ENCODE data around the gene SOX3. TPM values are rescaled to one million over a fixed set of nuclear protein-coding genes. Genes with fewer than 3 reads are reported as not detected.

SOX3 gene
- polyA plus RNA-seq, 2 donors, result not detected

GRCh38 chrX:140509468-140510305 is 4.8 kb upstream of the SOX3 start:
- Histone ChIP-seq H3K36me3 (ENCODE audit: control insufficient read depth in 2 of 2, insufficient read depth in 2 of 2, low read length in 1 of 2) (no peaks in the 10 kb centered on the region), H3K4me3 (ENCODE audit: low read depth in 1 of 2, low read length in 2 of 2) (no peak overlapping the region), H3K27ac (ENCODE audit: low read depth in 2 of 2, low read length in 1 of 2) (no peak overlapping the region), H3K27me3 (ENCODE audit: control insufficient read depth in 1 of 2, insufficient read depth in 2 of 2, low read length in 2 of 2) (peaks cover 5 to 18% of the 10 kb centered on the region in 2 donors), H3K4me1 (ENCODE audit: control insufficient read depth in 2 of 2, insufficient read depth in 2 of 2, low read length in 1 of 2) (peaks cover 0 to 2% of the 10 kb centered on the region in 2 donors), H3K9me3 (ENCODE audit: control insufficient read depth in 2 of 2, insufficient read depth in 1 of 2, low read depth in 1 of 2, low read length in 1 of 2) (peaks cover 0 to 10% of the 10 kb centered on the region in 2 donors)
- 14 to 30% methylated on average over 29 to 30 of the region's 30 CpGs for WGBS, 2 donors

- no peaks in the 10 kb centered on the region for H3K36me3 ChIP-seq (ENCODE audit: control insufficient read depth in 2 of 2, insufficient read depth in 2 of 2, low read length in 1 of 2)
- no peak overlapping the region for H3K27ac ChIP-seq (ENCODE audit: low read depth in 2 of 2, low read length in 1 of 2)
- no peak overlapping the region for H3K4me3 ChIP-seq (ENCODE audit: low read depth in 1 of 2, low read length in 2 of 2)
- peaks cover 5 to 21% of the 10 kb centered on the region in 2 donors for H3K27me3 ChIP-seq (ENCODE audit: control insufficient read depth in 1 of 2, insufficient read depth in 2 of 2, low read length in 2 of 2)
- H3K9me3 ChIP-seq (ENCODE audit: control insufficient read depth in 2 of 2, insufficient read depth in 1 of 2, low read depth in 1 of 2, low read length in 1 of 2), result peaks cover 0 to 10% of the 10 kb centered on the region in 2 donors
- peaks cover 0 to 2% of the 10 kb centered on the region in 2 donors for H3K4me1 ChIP-seq (ENCODE audit: control insufficient read depth in 2 of 2, insufficient read depth in 2 of 2, low read length in 1 of 2)
- 16 to 38% methylated on average over 16 of the region's 16 CpGs for WGBS, 2 donors
These were observed 4.1 kb upstream of the SOX3 start for GRCh38 chrX:140508958-140509357.

- Histone ChIP-seq H3K27ac (ENCODE audit: low read depth in 2 of 2, low read length in 1 of 2) (no peak overlapping the region), H3K9me3 (ENCODE audit: control insufficient read depth in 2 of 2, insufficient read depth in 1 of 2, low read depth in 1 of 2, low read length in 1 of 2) (peaks cover 0 to 10% of the 10 kb centered on the region in 2 donors), H3K4me1 (ENCODE audit: control insufficient read depth in 2 of 2, insufficient read depth in 2 of 2, low read length in 1 of 2) (peaks cover 0 to 2% of the 10 kb centered on the region in 2 donors), H3K27me3 (ENCODE audit: control insufficient read depth in 1 of 2, insufficient read depth in 2 of 2, low read length in 2 of 2) (peaks cover 5 to 25% of the 10 kb centered on the region in 2 donors), H3K36me3 (ENCODE audit: control insufficient read depth in 2 of 2, insufficient read depth in 2 of 2, low read length in 1 of 2) (no peaks in the 10 kb centered on the region), H3K4me3 (ENCODE audit: low read depth in 1 of 2, low read length in 2 of 2) (no peak overlapping the region)
- WGBS, 2 donors, result 3 to 12% methylated on average over 21 to 23 of the region's 23 CpGs
These were observed 3.1 kb upstream of the SOX3 start for GRCh38 chrX:140507982-140508305.

- 3 to 34% methylated on average over 34 to 36 of the region's 36 CpGs for WGBS, 2 donors
- Histone ChIP-seq H3K4me1 (ENCODE audit: control insufficient read depth in 2 of 2, insufficient read depth in 2 of 2, low read length in 1 of 2) (peaks cover 0 to 2% of the 10 kb centered on the region in 2 donors), H3K4me3 (ENCODE audit: low read depth in 1 of 2, low read length in 2 of 2) (no peak overlapping the region), H3K27me3 (ENCODE audit: control insufficient read depth in 1 of 2, insufficient read depth in 2 of 2, low read length in 2 of 2) (peaks cover 5 to 25% of the 10 kb centered on the region in 2 donors), H3K9me3 (ENCODE audit: control insufficient read depth in 2 of 2, insufficient read depth in 1 of 2, low read depth in 1 of 2, low read length in 1 of 2) (peaks cover 0 to 10% of the 10 kb centered on the region in 2 donors), H3K36me3 (ENCODE audit: control insufficient read depth in 2 of 2, insufficient read depth in 2 of 2, low read length in 1 of 2) (no peaks in the 10 kb centered on the region), H3K27ac (ENCODE audit: low read depth in 2 of 2, low read length in 1 of 2) (no peak overlapping the region)
These were observed 2.5 kb upstream of the SOX3 start for GRCh38 chrX:140507223-140507981.

GRCh38 chrX:140505421-140506337 is 810 bp upstream of the SOX3 start:
- H3K27ac ChIP-seq (ENCODE audit: low read depth in 2 of 2, low read length in 1 of 2), result no peak overlapping the region
- no peaks in the 10 kb centered on the region for H3K36me3 ChIP-seq (ENCODE audit: control insufficient read depth in 2 of 2, insufficient read depth in 2 of 2, low read length in 1 of 2)
- peaks cover 5 to 22% of the 10 kb centered on the region in 2 donors for H3K27me3 ChIP-seq (ENCODE audit: control insufficient read depth in 1 of 2, insufficient read depth in 2 of 2, low read length in 2 of 2)
- H3K4me1 ChIP-seq (ENCODE audit: control insufficient read depth in 2 of 2, insufficient read depth in 2 of 2, low read length in 1 of 2), result peaks cover 0 to 2% of the 10 kb centered on the region in 2 donors
- peaks cover 0 to 10% of the 10 kb centered on the region in 2 donors for H3K9me3 ChIP-seq (ENCODE audit: control insufficient read depth in 2 of 2, insufficient read depth in 1 of 2, low read depth in 1 of 2, low read length in 1 of 2)
- no peak overlapping the region for H3K4me3 ChIP-seq (ENCODE audit: low read depth in 1 of 2, low read length in 2 of 2)
- 3 to 26% methylated on average over 60 to 63 of the region's 63 CpGs for WGBS, 2 donors

GRCh38 chrX:140503714-140504351 is 1.0 kb downstream of the SOX3 start:
- H3K9me3 ChIP-seq (ENCODE audit: control insufficient read depth in 2 of 2, insufficient read depth in 1 of 2, low read depth in 1 of 2, low read length in 1 of 2), result peaks cover 0 to 10% of the 10 kb centered on the region in 2 donors
- H3K36me3 ChIP-seq (ENCODE audit: control insufficient read depth in 2 of 2, insufficient read depth in 2 of 2, low read length in 1 of 2), result no peaks in the 10 kb centered on the region
- H3K27ac ChIP-seq (ENCODE audit: low read depth in 2 of 2, low read length in 1 of 2), result no peak overlapping the region
- 2 to 28% methylated on average over 34 to 92 of the region's 92 CpGs for WGBS, 2 donors
- peaks cover 0 to 2% of the 10 kb centered on the region in 2 donors for H3K4me1 ChIP-seq (ENCODE audit: control insufficient read depth in 2 of 2, insufficient read depth in 2 of 2, low read length in 1 of 2)
- H3K4me3 ChIP-seq (ENCODE audit: low read depth in 1 of 2, low read length in 2 of 2), result peak overlapping the region in 1 of 2 donors; percentile 8
- H3K27me3 ChIP-seq (ENCODE audit: control insufficient read depth in 1 of 2, insufficient read depth in 2 of 2, low read length in 2 of 2), result peaks cover 12 to 19% of the 10 kb centered on the region in 2 donors

GRCh38 chrX:140503238-140503601 is 1.6 kb downstream of the SOX3 start:
- Histone ChIP-seq H3K36me3 (ENCODE audit: control insufficient read depth in 2 of 2, insufficient read depth in 2 of 2, low read length in 1 of 2) (no peaks in the 10 kb centered on the region), H3K4me3 (ENCODE audit: low read depth in 1 of 2, low read length in 2 of 2) (no peak overlapping the region), H3K4me1 (ENCODE audit: control insufficient read depth in 2 of 2, insufficient read depth in 2 of 2, low read length in 1 of 2) (peaks cover 0 to 2% of the 10 kb centered on the region in 2 donors), H3K27me3 (ENCODE audit: control insufficient read depth in 1 of 2, insufficient read depth in 2 of 2, low read length in 2 of 2) (peaks cover 12 to 18% of the 10 kb centered on the region in 2 donors), H3K9me3 (ENCODE audit: control insufficient read depth in 2 of 2, insufficient read depth in 1 of 2, low read depth in 1 of 2, low read length in 1 of 2) (peaks cover 0 to 10% of the 10 kb centered on the region in 2 donors), H3K27ac (ENCODE audit: low read depth in 2 of 2, low read length in 1 of 2) (no peak overlapping the region)
- 2 to 30% methylated on average over 14 of the region's 14 CpGs for WGBS, 2 donors

- Histone ChIP-seq H3K27ac (ENCODE audit: low read depth in 2 of 2, low read length in 1 of 2) (no peak overlapping the region), H3K4me1 (ENCODE audit: control insufficient read depth in 2 of 2, insufficient read depth in 2 of 2, low read length in 1 of 2) (no peaks in the 10 kb centered on the region), H3K9me3 (ENCODE audit: control insufficient read depth in 2 of 2, insufficient read depth in 1 of 2, low read depth in 1 of 2, low read length in 1 of 2) (peaks cover 0 to 5% of the 10 kb centered on the region in 2 donors), H3K4me3 (ENCODE audit: low read depth in 1 of 2, low read length in 2 of 2) (no peak overlapping the region), H3K27me3 (ENCODE audit: control insufficient read depth in 1 of 2, insufficient read depth in 2 of 2, low read length in 2 of 2) (peaks cover 11 to 14% of the 10 kb centered on the region in 2 donors), H3K36me3 (ENCODE audit: control insufficient read depth in 2 of 2, insufficient read depth in 2 of 2, low read length in 1 of 2) (no peaks in the 10 kb centered on the region)
- WGBS, 2 donors, result 4 to 29% methylated on average over 40 of the region's 40 CpGs
These were observed 2.2 kb downstream of the SOX3 start for GRCh38 chrX:140502491-140503237.

Data from esophagus (tissue), 2 donors.